KMS-11 (cell line): ENCODE measurements around the gene SIMC1.

Experiments used
- H2AFZ ChIP-seq: fragments of 200-600 bp; sonication (generic); 2 replicates; pipeline ENCODE4 v1.6.1; 2016; ENCODE audit warnings: antibody characterized with exemption, mixed run types, low read depth
- H3K27ac ChIP-seq: fragments of 200-600 bp; sonication (generic); 2 replicates; pipeline ENCODE4 v1.6.1; 2016; ENCODE audit warnings: mild to moderate bottlenecking, mixed run types
- H3K27me3 ChIP-seq: fragments of 200-600 bp; sonication (generic); 2 replicates; pipeline ENCODE4 v1.6.1; 2017; ENCODE audit warnings: mild to moderate bottlenecking, low read depth, mixed run types, moderate library complexity; ENCODE audit not compliant: insufficient read depth
- H3K36me3 ChIP-seq: fragments of 200-600 bp; sonication (generic); 2 replicates; pipeline ENCODE4 v1.6.1; 2017; ENCODE audit warnings: mild to moderate bottlenecking, mixed run types; ENCODE audit not compliant: insufficient read depth
- H3K4me1 ChIP-seq: fragments of 200-600 bp; sonication (generic); 2 replicates; pipeline ENCODE4 v1.6.1; 2016; ENCODE audit warnings: mild to moderate bottlenecking, low read depth, mixed run types; ENCODE audit not compliant: poor library complexity, severe bottlenecking
- H3K4me2 ChIP-seq: fragments of 200-600 bp; sonication (generic); 2 replicates; pipeline ENCODE4 v1.7.0; 2016; ENCODE audit warnings: mild to moderate bottlenecking, mixed run types
- H3K4me3 ChIP-seq: fragments of 200-600 bp; sonication (generic); IDR thresholded peaks from 2 replicates; pipeline ENCODE4 v1.6.1; 2017; ENCODE audit warnings: low read depth, low read length, mixed read lengths; ENCODE audit not compliant: insufficient read depth
- H3K79me2 ChIP-seq: fragments of 200-600 bp; sonication (generic); 2 replicates; pipeline ENCODE4 v1.6.1; 2016; ENCODE audit warnings: low read depth, mixed run types; ENCODE audit not compliant: insufficient read depth
- H3K9ac ChIP-seq: fragments of 200-600 bp; sonication (generic); 2 replicates; pipeline ENCODE4 v1.6.1; 2016; ENCODE audit warnings: mild to moderate bottlenecking, mixed run types
- H4K20me1 ChIP-seq: fragments of 200-600 bp; sonication (generic); 2 replicates; pipeline ENCODE4 v1.6.1; 2016; ENCODE audit warnings: mild to moderate bottlenecking, mixed run types; ENCODE audit not compliant: insufficient read depth
- CTCF ChIP-seq: fragments of 200-600 bp; sonication (generic); conservative IDR thresholded peaks from 2 replicates; pipeline ENCODE4 v1.6.1; 2017; ENCODE audit warnings: low read depth, mild to moderate bottlenecking, antibody characterized with exemption, low read length, moderate library complexity, mixed read lengths

The SIMC1 gene

GRCh38 chr5:176365351-176366231 is 127.4 kb downstream of the SIMC1 start, which contains the start of gene ARL10:
ARL10 (plus strand) TSS chr5:176365487; CDS start chr5:176365564, 77 bp downstream.
- Histone ChIP-seq H3K9ac (no peak within 1 kb of the TSS), H3K79me2 (peaks cover 7% of the 10 kb centered on the region; the same call in 1 of the 2 replicates), H3K27me3 (no peaks in the 10 kb centered on the region), H3K4me1 (no peaks in the 10 kb centered on the region), H3K4me2 (no peak within 1 kb of the TSS), H3K36me3 (no peaks in the 10 kb centered on the region), H3K27ac (no peak within 1 kb of the TSS), H2AFZ (no peak within 1 kb of the TSS), H4K20me1 (no peaks in the 10 kb centered on the region), H3K4me3 (no peak within 1 kb of the TSS)
- no peak for TF ChIP-seq CTCF

GRCh38 chr5:176366232-176366894 is 128.1 kb downstream of the SIMC1 start:
- Histone ChIP-seq H3K27me3 (no peaks in the 10 kb centered on the region), H3K4me2 (no peak overlapping the region), H3K79me2 (0 out of 2 replicates have a peak, but pooled peaks cover 2% of the 10 kb centered on the region), H3K4me1 (no peaks in the 10 kb centered on the region), H3K36me3 (no peaks in the 10 kb centered on the region), H2AFZ (no peak overlapping the region), H4K20me1 (no peaks in the 10 kb centered on the region), H3K27ac (no peak overlapping the region), H3K4me3 (no peak overlapping the region), H3K9ac (no peak overlapping the region)
- TF ChIP-seq CTCF, result no peak

- Histone ChIP-seq H3K27me3 (no peaks in the 10 kb centered on the region), H3K4me3 (no peak overlapping the region), H2AFZ (no peak overlapping the region), H4K20me1 (no peaks in the 10 kb centered on the region), H3K79me2 (no peaks in the 10 kb centered on the region), H3K4me2 (no peak overlapping the region), H3K36me3 (no peaks in the 10 kb centered on the region), H3K9ac (no peak overlapping the region), H3K27ac (no peak overlapping the region), H3K4me1 (no peaks in the 10 kb centered on the region)
- TF ChIP-seq CTCF, result no peak
Observed at GRCh38 chr5:176368726-176369125, 130.5 kb downstream of the SIMC1 start.

GRCh38 chr5:176369934-176370711 is 131.9 kb downstream of the SIMC1 start:
- TF ChIP-seq CTCF, result no peak
- Histone ChIP-seq H3K4me1 (no peaks in the 10 kb centered on the region), H3K36me3 (no peaks in the 10 kb centered on the region), H3K27ac (no peak overlapping the region), H4K20me1 (no peaks in the 10 kb centered on the region), H3K9ac (no peak overlapping the region), H3K79me2 (no peaks in the 10 kb centered on the region), H3K4me3 (no peak overlapping the region), H3K4me2 (no peak overlapping the region), H2AFZ (no peak overlapping the region), H3K27me3 (no peaks in the 10 kb centered on the region)
